GM19193 (cell line): ENCODE results near the gene NENF.

Experiments used
- POLR2A ChIP-seq: IDR thresholded peaks from 4 replicates; pipeline ENCODE4 v1.6.1; 2011; ENCODE audit not compliant: insufficient read depth, insufficient read length; ENCODE audit errors: extremely low read depth

Gene NENF

GRCh38 chr1:212466898-212467650, 34.4 kb downstream of the NENF start:
- TF ChIP-seq POLR2A = no peak

- no peak for TF ChIP-seq POLR2A
Observed at GRCh38 chr1:212467843-212468482, 35.2 kb downstream of the NENF start.

GRCh38 chr1:212470059-212470458, 37.3 kb downstream of the NENF start:
- TF ChIP-seq POLR2A = no peak

GRCh38 chr1:212471286-212471685, 38.6 kb downstream of the NENF start:
- no peak for TF ChIP-seq POLR2A

- no peak for TF ChIP-seq POLR2A
Observed at GRCh38 chr1:212471891-212472675, 39.4 kb downstream of the NENF start.

- TF ChIP-seq POLR2A = no peak
Observed at GRCh38 chr1:212473729-212474128, 41.0 kb downstream of the NENF start.

- TF ChIP-seq POLR2A = no peak
Observed at GRCh38 chr1:212475151-212475550, 42.4 kb downstream of the NENF start.

- no peak for TF ChIP-seq POLR2A
Observed at GRCh38 chr1:212477014-212477679, 44.4 kb downstream of the NENF start.

- TF ChIP-seq POLR2A = no peak
Observed at GRCh38 chr1:212477680-212478466, 45.2 kb downstream of the NENF start.

- no peak for TF ChIP-seq POLR2A
Observed at GRCh38 chr1:212478467-212479025, 45.8 kb downstream of the NENF start.

GRCh38 chr1:212479188-212479587, 46.5 kb downstream of the NENF start:
- TF ChIP-seq POLR2A = no peak

- TF ChIP-seq POLR2A = no peak
Observed at GRCh38 chr1:212481438-212481767, 48.7 kb downstream of the NENF start.

- TF ChIP-seq POLR2A = no peak
Observed at GRCh38 chr1:212482006-212482636, 49.4 kb downstream of the NENF start.
